ENCODE results near the gene IL1RAPL2.
"Not testable (repeated sequence)": the region's sequence is repeated elsewhere in the genome, so short reads cannot be mapped to it uniquely, and the experiment has no call there.

The IL1RAPL2 gene

GRCh38 chrX:105018865-105019264 is 452.9 kb downstream of the IL1RAPL2 start:
- DNase-seq (ENCODE audit: low spot score) = no peak

- not testable (repeated sequence) for DNase-seq (ENCODE audit: low spot score)
Observed at GRCh38 chrX:105028962-105029361, 463.0 kb downstream of the IL1RAPL2 start.

GRCh38 chrX:105038672-105039328 is 472.8 kb downstream of the IL1RAPL2 start:
- no peak for DNase-seq (ENCODE audit: low spot score)

GRCh38 chrX:105050921-105051320 is 484.9 kb downstream of the IL1RAPL2 start:
- no peak for DNase-seq (ENCODE audit: low spot score)

DNA sequence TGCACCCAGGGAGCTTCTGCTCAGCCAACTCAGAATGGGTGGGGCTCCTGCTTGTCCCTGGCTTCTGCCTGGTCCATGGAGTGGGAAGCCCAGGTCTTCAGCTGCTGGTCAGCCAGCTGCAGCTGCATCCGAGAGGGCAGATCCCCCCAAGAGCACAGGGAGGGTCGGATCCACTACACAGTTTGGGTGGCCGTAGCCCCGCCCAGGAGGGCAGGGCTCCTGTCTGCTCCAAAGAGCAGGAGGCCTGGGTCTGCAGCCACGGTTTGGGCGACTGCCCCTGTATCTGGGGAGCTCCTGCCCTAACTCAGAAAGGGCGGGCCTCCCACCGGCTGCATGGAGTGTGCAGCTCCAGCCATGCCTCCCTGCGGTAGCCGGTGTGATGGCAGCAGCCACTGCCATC is 485.4 kb downstream of the IL1RAPL2 start:
- no peak for DNase-seq (ENCODE audit: low spot score)

DNA sequence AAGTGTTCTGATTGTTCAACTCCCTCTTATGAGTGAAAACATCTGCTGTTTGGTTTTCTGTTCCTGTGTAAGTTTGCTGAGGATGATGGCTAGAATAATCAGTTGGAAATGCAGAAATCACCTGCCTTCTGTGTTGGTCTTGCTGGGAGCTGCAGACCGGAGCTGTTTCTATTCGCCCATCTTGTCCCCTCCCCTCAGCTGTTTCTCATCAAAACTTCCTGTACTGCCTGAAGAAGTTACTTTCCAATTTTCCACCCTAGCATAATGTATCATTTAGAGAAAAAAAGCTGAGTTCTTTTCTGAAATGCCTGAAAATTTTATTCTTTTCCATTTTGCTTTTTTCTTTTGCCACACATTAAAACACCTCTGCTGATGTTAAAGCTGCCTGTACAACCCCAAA is 486.9 kb downstream of the IL1RAPL2 start:
- DNase-seq (ENCODE audit: low spot score) = no peak

DNA sequence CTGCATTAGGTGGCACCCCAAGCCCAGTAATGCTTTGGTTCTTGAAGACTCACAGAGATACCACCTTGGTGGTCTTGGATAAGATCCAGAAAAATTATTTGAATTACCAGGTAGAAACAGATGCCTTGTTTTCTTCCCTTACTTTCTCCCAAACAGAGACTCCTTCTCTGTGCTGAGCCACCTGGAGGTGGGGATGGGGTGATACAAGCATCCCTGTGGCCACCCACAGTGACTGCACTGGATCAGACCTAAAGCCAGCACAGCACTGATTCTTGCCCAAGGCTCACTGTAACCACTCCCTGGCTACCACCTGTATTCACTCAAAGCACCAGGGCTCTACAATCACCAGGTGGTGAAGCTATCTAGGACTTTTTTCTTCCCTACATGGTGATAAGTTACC is 497.7 kb downstream of the IL1RAPL2 start:
- no peak for DNase-seq (ENCODE audit: low spot score)

- no peak for DNase-seq (ENCODE audit: low spot score)
Observed at GRCh38 chrX:105098201-105098600, 532.2 kb downstream of the IL1RAPL2 start.

DNA sequence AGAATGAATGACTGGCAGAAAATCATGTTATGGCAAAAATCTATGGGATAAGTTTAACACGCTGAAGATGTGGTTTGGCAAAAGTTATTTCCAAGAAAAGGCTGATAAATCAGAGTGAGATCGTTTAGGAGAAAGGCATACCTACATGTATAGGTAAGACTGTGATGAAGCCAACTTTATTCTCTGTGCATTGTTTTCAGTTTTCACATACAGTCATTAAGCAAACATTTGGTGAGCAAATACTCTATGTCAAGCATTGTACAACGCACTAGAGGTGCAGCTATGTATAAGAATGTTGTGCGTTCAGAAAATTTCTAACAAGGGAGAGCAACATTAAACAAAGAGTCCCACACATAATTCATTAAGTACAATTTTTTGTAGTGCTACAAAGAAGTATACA is 532.8 kb downstream of the IL1RAPL2 start:
- DNase-seq (ENCODE audit: low spot score) = no peak

GRCh38 chrX:105101378-105101777 is 535.4 kb downstream of the IL1RAPL2 start:
- DNase-seq (ENCODE audit: low spot score) = no peak

DNA sequence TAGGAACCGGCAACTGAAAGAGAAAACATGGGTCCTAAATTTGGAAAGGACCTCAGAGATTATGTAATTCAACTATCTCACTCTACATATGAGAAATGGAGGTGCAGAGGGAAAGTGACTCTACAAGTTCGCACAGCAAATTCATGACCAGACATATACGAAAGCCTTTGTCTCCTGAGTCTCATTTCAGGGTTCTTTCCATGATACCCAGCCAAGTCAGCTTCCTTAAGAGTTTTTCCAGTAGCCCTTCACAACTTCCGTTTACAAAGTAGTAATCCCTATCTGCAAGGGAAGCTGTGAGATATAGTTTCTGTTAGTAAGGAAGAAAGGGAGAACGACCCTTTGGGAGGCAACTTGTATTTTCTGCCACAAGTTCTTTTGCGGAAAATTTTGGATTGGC is 543.9 kb downstream of the IL1RAPL2 start:
- DNase-seq (ENCODE audit: low spot score) = no peak

GRCh38 chrX:105114554-105115130 is 548.6 kb downstream of the IL1RAPL2 start:
- no peak for DNase-seq (ENCODE audit: low spot score)

DNA sequence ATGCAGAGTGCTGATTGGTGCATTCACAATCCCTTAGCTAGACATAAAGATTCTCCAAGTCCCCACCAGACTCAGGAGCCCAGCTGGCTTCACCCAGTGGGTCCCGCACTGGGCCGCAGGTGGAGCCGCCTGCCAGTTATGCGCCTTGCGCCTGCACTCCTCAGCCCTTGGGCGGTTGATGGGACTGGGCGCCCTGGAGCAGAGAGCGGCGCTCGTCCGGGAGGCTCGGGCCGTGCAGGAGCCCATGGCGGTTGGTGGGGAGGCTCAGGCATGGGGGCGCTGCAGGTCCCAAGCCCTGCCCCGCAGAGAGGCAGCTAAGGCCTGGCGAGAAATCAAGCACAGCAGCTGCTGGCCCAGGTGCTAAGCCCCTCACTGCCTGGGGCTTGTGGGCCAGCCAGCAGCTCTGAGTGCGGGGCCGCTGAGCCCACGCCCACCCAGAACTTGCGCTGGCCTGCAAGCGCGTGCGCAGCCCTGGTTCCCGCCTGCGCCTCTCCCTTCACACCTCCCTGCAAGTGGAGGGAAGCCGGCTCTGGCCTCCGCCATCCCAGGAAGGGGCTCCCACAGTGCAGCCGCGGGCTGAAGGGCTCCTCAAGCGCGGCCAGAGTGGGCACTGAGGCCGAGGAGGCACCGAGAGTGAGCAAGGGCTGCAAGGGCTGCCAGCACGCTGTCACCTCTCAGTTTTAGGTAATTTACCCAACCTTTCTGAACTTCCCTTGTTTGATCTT is 549.8 kb downstream of the IL1RAPL2 start:
- not testable (repeated sequence) for DNase-seq (ENCODE audit: low spot score)

DNA sequence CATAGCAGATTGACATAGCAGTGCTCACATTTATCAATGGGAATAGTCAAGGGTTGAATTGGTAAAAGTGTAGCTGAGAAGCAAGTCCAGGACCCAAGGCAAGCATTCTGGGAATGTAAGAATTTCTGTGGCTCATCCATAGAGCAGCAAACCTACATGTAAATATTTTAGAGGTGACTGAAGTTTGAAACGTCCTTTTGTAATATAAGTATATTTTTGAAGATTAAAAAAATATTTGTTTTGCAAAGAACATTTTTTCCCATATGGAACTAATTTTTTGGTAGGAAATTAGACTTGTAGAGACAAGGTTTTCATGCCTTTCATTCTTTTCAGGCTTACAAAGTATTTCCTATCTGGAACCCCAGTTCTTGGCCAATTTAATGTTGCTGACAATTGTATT is 550.5 kb downstream of the IL1RAPL2 start:
- DNase-seq (ENCODE audit: low spot score) = no peak

DNA sequence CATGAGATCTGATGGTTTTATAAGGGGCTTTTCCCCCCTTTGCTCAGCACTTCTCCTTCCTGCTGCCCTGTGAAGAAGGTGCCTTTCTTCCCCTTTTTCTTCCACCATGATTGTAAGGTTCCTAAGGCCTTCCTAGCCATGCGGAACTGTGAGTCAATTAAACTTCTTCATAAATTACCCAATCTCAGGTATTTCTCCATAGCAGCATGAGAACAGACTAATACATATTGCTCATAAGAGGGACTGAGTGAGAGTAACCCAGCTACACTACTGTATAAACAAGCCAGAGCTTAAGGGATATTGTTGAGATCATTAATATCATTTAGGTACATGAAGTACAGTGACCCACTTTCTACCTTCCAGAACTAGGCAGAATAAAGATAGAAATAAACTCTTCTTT is 551.6 kb downstream of the IL1RAPL2 start:
- DNase-seq (ENCODE audit: low spot score) = no peak

DNA sequence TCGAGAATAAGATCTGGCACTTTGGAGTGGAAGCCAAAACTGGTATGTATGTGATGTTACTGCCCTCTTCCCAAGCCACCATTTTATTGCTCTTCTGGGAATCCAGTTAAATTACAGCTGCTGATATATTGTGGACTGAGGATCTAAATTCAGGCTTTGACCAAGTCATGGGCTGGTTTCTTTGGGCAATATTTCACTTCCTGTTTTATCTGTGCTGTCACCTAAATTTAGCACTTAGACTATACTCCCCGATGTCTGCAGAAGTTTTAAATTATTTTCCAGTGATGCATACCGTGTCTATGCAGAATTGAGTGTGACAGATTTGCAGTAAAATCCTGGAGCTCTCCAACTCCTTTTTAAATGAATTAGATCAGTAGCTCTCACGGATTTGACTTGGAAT is 554.5 kb downstream of the IL1RAPL2 start:
- DNase-seq (ENCODE audit: low spot score) = no peak

DNA sequence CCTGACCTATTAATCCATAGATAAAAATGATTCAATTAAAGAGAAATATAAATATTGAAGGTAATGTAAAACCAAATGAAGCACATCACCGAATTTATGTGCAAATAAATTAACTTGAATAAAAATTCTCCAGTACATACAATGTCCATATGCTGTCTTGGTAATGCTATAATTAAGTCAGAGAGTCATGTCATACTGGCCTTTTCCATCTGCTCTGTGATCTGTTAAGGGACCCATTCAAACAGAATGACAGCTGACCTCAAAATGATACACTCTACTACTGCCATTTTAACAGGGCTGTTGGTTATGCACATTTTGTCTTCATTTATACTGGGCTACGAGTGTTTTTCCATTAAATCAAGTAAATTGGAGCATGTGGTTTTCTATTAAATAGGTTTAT is 555.2 kb downstream of the IL1RAPL2 start:
- no peak for DNase-seq (ENCODE audit: low spot score)

- DNase-seq (ENCODE audit: low spot score) = no peak
Observed at GRCh38 chrX:105126201-105126600, 560.2 kb downstream of the IL1RAPL2 start.

- DNase-seq (ENCODE audit: low spot score) = no peak
Observed at GRCh38 chrX:105134273-105134672, 568.3 kb downstream of the IL1RAPL2 start.

- DNase-seq (ENCODE audit: low spot score) = no peak
Observed at GRCh38 chrX:105136786-105137185, 570.8 kb downstream of the IL1RAPL2 start.

DNA sequence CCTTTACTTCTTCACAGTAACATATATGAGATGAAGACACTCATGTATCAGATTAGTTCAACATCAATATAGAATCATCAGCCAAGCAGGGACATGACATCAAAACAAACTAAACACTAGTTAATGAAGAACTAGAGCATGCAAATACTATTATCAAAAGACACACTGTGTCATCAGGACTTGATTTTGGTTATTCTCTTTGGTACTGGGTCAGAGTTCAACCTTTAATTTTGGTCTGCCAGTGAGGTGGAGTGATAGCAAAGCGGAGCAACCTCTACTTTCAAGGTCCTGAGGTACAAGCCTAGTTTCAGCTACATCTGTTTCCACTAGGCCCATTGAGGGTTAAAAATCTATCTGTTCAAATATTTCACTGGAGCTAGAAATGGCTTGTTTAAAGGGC is 584.0 kb downstream of the IL1RAPL2 start:
- no peak for DNase-seq (ENCODE audit: low spot score)

DNA sequence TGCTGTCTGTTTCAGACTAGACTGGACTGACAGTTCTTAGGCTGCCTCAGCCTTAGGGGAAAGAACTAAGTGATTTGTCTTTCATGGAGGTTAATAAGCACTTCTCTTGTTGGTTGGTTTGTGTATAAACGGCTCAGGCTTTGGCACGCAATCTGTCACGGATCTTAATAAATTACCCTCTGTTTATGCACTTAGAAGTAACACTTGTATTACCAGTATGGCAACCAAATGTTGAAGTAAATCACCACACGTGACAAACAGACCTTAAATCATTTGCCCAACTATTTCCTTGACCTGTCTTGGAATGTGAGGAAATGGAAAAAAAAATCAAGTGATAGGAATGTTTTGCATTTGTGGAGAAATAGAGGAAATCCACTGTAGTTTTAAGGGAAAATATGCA is 584.6 kb downstream of the IL1RAPL2 start:
- DNase-seq (ENCODE audit: low spot score) = no peak

DNA sequence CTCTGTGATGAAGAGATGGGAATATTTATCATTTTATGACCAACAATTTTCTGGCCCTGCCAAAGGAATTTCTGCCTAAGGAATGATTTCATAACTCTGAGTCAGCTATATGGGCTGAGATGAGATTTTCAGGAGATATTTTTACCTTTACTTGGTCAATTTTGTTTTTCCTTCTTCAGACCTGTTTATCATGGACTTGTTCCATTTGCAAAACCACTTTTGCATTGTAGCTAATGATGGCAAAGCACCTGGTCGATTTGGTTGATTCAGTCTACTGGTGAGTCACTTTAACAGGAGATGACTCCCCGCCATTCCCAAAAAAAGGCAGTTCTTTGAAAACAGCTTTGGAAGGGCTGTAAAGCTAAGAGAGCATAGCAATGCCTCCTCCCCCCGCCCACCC is 601.2 kb downstream of the IL1RAPL2 start:
- DNase-seq (ENCODE audit: low spot score) = no peak

DNA sequence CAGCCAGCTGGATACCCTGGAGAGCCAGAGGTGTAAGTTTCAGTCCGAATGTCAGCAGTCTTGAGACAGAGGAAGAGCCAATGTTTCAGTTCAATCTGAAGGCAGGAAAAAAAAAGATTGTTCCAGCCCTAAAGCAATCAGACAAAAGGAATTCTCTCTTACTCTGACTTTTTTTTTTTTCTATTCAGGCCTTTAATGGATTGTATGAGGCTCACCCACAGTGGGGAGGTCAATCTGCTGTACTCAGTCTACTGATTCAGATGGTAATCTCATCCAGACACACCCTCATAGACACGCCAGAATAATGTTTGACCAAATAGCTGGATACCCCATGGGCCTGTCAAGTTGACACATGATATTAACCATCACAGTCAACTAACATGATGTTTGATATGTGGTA is 602.6 kb downstream of the IL1RAPL2 start:
- DNase-seq (ENCODE audit: low spot score) = no peak

All from AG08395 (cell line).